Cerebellar cortex (tissue), 1 donor: ENCODE data around the gene ANKRD17.

Source experiments
- DNase-seq: peaks from one replicate; pipeline ENCODE4 v3.0.0-alpha.2; 2015; ENCODE audit warnings: low spot score

The ANKRD17 gene

GRCh38 chr4:73045879-73046278 lies 212.7 kb downstream of the ANKRD17 start:
- no peak for DNase-seq

- DNase-seq: no peak
Measured at GRCh38 chr4:73037057-73037456, 221.5 kb downstream of the ANKRD17 start.

GRCh38 chr4:73036123-73036522 lies 222.5 kb downstream of the ANKRD17 start:
- no peak for DNase-seq

- DNase-seq: no peak
Measured at GRCh38 chr4:73034896-73035295, 223.7 kb downstream of the ANKRD17 start.

- DNase-seq: no peak
Measured at GRCh38 chr4:73028621-73029020, 230.0 kb downstream of the ANKRD17 start.
